ENCODE measurements around the gene FAAP20.

DNA sequence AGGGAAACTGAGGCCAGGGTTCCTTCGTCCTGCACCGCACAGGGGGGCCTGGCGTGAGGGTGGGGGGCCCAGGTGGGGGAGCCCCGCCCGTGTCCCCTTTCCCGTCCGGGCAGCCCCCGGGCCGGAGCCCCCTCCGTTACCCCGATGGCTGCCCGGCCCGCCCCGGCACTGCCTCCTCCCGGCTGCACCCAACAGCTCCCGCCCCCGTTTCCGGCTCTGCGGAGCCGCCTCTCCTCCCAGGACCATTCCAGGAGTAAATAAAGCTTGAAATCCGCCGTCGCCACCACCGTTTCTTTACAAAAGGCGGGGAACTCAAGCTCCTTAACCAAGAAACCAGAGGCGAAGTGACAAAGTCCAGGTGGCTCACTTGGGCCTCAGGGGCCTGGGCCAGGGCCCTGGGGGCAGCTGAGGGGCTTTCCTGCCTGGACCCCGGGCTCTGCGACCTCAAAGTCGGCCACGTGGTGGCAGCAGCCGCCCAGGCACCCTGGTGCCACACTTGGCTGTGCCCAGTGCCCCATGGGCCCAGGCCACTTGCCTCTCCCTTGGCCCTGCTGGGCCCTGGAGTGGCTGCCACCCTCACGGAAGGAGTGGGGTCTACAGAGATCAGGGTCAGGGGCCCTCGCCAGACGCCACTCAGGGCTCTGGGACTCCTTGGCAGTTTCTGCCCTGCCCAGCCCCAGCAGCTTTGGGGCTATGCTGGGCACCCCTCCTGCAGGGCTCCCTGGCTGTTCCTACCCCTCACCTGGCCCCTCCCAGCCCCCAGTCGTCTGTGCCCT lies 514 bp upstream of the FAAP20 start:
- TF ChIP-seq, protein P1, sequence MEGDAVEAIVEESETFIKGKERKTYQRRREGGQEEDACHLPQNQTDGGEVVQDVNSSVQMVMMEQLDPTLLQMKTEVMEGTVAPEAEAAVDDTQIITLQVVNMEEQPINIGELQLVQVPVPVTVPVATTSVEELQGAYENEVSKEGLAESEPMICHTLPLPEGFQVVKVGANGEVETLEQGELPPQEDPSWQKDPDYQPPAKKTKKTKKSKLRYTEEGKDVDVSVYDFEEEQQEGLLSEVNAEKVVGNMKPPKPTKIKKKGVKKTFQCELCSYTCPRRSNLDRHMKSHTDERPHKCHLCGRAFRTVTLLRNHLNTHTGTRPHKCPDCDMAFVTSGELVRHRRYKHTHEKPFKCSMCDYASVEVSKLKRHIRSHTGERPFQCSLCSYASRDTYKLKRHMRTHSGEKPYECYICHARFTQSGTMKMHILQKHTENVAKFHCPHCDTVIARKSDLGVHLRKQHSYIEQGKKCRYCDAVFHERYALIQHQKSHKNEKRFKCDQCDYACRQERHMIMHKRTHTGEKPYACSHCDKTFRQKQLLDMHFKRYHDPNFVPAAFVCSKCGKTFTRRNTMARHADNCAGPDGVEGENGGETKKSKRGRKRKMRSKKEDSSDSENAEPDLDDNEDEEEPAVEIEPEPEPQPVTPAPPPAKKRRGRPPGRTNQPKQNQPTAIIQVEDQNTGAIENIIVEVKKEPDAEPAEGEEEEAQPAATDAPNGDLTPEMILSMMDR (IDR thresholded peaks at IDR 0.05): peak; percentile 91 to 99 (median 96)
- TF ChIP-seq POLR2AphosphoS5 (IDR thresholded peaks at IDR 0.05): peak in 1 of 2 donors; percentile 45
- TF ChIP-seq POLR2A (IDR thresholded peaks at IDR 0.05): peak in 1 of 4 donors; percentile 56
- no peak for TF ChIP-seq EP300 (IDR thresholded peaks at IDR 0.05)

Measured in upper lobe of left lung (tissue), 4 donors.